NB4 (cell line): Measurements from ENCODE around the gene BIRC6.

ENCODE experiments used
- CTCF ChIP-seq: IDR thresholded peaks from one replicate; pipeline ENCODE4 v1.5.1; 2012; ENCODE audit warnings: low read depth, low read length
- MAX ChIP-seq: IDR thresholded peaks from 2 replicates; pipeline ENCODE4 v1.6.1; 2011; ENCODE audit warnings: low read depth, low read length
- POLR2A ChIP-seq: IDR thresholded peaks from 2 replicates; pipeline ENCODE4 v1.6.1; 2011; ENCODE audit warnings: mild to moderate bottlenecking; ENCODE audit not compliant: insufficient read length; ENCODE audit errors: extremely low read depth

- no peak for TF ChIP-seq CTCF
- no peak for TF ChIP-seq POLR2A
- no peak for TF ChIP-seq MAX
These were observed 122.2 kb downstream of the BIRC6 start for GRCh38 chr2:32478889-32479620.
